Smooth muscle cell (in vitro differentiated cells): ENCODE results near the gene ARHGAP20. TPM values are rescaled to one million over a fixed set of nuclear protein-coding genes. Genes with fewer than 3 reads are reported as not detected.

Experiments
- DNase-seq: peaks from one replicate; lab custom pipeline; 2025; ENCODE audit not compliant: unreplicated experiment; lab: John Stamatoyannopoulos, UW
- H2AFZ ChIP-seq: fragments of 200-600 bp; sonication (generic); 2 replicates; pipeline ENCODE4 v1.6.0; 2016; ENCODE audit warnings: antibody characterized with exemption, low read depth, mild to moderate bottlenecking
- H3F3A ChIP-seq: fragments of 200-600 bp; sonication (generic); 2 replicates; pipeline ENCODE4 v1.6.0; 2017; ENCODE audit warnings: antibody characterized with exemption, low read depth
- H3K27ac ChIP-seq: fragments of 200-600 bp; sonication (generic); 2 replicates; pipeline ENCODE4 v1.5.1; 2016; ENCODE audit warnings: low read depth, mild to moderate bottlenecking
- H3K27me3 ChIP-seq: fragments of 200-600 bp; sonication (generic); 2 replicates; pipeline ENCODE4 v1.6.1; 2016; ENCODE audit warnings: low read depth, mild to moderate bottlenecking
- H3K36me3 ChIP-seq: fragments of 200-600 bp; sonication (generic); 2 replicates; pipeline ENCODE4 v1.5.1; 2016; ENCODE audit warnings: low read depth
- H3K4me1 ChIP-seq: fragments of 200-600 bp; sonication (generic); 2 replicates; pipeline ENCODE4 v1.5.1; 2016; ENCODE audit warnings: low read depth
- H3K4me2 ChIP-seq: fragments of 200-600 bp; sonication (generic); 2 replicates; pipeline ENCODE4 v1.6.0; 2016; ENCODE audit warnings: mild to moderate bottlenecking
- H3K4me3 ChIP-seq: fragments of 200-600 bp; sonication (generic); 2 replicates; pipeline ENCODE4 v1.5.1; 2016; ENCODE audit warnings: mild to moderate bottlenecking
- H3K79me2 ChIP-seq: fragments of 200-600 bp; sonication (generic); 2 replicates; pipeline ENCODE4 v1.6.0; 2016; ENCODE audit warnings: low read depth, mild to moderate bottlenecking
- H3K9ac ChIP-seq: fragments of 200-600 bp; sonication (generic); 2 replicates; pipeline ENCODE4 v1.6.0; 2016; ENCODE audit warnings: low read depth
- H3K9me3 ChIP-seq: fragments of 200-600 bp; sonication (generic); replicated peaks from 2 replicates; pipeline ENCODE4 v1.5.1; 2016; ENCODE audit warnings: low read depth
- H4K20me1 ChIP-seq: fragments of 200-600 bp; sonication (generic); 2 replicates; pipeline ENCODE4 v1.6.0; 2016; ENCODE audit warnings: low read depth
- WGBS: methylation state at CpG from one replicate; pipeline ENCODE4 v1.1.7; 2016; ENCODE audit warnings: low lambda C conversion rate; 5-methylcytosine and 5-hydroxymethylcytosine counted together
- polyA plus RNA-seq: library from polyadenylated mRNA; unstranded; fragments of >200 nt; fragmentation: Nextera tagmentation; extraction: Ambion mirVana; gene quantifications from 2 replicates; pipeline ENCODE4 v1.2.1, GENCODE V29; 2016
- total RNA-seq: library from RNA; depleted of rRNA; stranded (reverse); fragments of >200 nt; gene quantifications from 2 replicates; pipeline ENCODE4 v1.2.3, GENCODE V29; 2014
- TF ChIP-seq, protein P1 (sequence below): fragments of 200-600 bp; sonication (generic); IDR thresholded peaks from 2 replicates; pipeline ENCODE4 v1.5.1; 2017; ENCODE audit warnings: borderline replicate concordance, mild to moderate bottlenecking, antibody characterized with exemption; ENCODE audit not compliant: insufficient read depth, poor library complexity, severe bottlenecking

ARHGAP20 gene
- total and polyA plus RNA-seq, 2 experiments from 2014 or later: 0.33 to 1.6 TPM

DNA sequence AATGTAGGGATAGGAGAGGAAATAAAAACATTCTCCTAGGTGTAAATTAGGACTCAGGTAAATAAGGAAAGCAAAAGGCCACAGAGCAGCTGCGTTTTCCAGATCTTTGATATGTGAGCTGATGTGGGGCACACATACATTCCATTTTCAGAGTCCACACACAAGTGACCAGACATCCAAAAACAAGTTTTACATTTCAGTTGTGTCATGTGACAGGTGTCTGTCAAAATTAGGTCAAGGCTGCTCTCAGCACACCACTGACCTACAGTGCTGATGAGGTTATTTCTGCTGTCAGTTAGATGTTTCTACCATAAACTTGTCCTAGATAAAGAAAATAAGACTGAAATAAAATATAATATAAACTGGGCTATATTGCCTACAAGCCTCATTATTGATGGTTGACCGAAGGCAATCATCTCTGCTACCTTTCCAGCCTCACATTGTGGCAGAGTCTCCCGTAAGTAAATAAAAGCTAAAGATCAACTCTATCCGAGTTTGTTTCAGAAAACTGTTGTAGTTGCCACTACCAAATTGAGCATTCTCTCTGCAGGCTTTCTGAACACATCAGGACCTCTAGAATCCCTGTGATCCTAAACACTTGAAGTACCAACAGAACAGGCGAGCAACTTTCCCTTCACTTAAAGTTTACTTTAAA is 7.9 kb downstream of the ARHGAP20 start:
- Histone ChIP-seq H3K27ac (no peak overlapping the region), H3F3A (no peaks in the 10 kb centered on the region), H3K79me2 (no peaks in the 10 kb centered on the region), H3K9me3 (no peaks in the 10 kb centered on the region), H3K36me3 (no peaks in the 10 kb centered on the region), H2AFZ (no peak overlapping the region), H3K4me2 (no peak overlapping the region), H3K9ac (no peak overlapping the region), H3K27me3 (peaks cover 29% of the 10 kb centered on the region), H3K4me3 (no peak overlapping the region), H4K20me1 (no peaks in the 10 kb centered on the region), H3K4me1 (no peaks in the 10 kb centered on the region)
- no peak for DNase-seq
- 81% methylated on average over 5 of the region's 5 CpGs for WGBS
- TF ChIP-seq, protein P1, sequence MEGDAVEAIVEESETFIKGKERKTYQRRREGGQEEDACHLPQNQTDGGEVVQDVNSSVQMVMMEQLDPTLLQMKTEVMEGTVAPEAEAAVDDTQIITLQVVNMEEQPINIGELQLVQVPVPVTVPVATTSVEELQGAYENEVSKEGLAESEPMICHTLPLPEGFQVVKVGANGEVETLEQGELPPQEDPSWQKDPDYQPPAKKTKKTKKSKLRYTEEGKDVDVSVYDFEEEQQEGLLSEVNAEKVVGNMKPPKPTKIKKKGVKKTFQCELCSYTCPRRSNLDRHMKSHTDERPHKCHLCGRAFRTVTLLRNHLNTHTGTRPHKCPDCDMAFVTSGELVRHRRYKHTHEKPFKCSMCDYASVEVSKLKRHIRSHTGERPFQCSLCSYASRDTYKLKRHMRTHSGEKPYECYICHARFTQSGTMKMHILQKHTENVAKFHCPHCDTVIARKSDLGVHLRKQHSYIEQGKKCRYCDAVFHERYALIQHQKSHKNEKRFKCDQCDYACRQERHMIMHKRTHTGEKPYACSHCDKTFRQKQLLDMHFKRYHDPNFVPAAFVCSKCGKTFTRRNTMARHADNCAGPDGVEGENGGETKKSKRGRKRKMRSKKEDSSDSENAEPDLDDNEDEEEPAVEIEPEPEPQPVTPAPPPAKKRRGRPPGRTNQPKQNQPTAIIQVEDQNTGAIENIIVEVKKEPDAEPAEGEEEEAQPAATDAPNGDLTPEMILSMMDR: no peak

- Histone ChIP-seq H3K36me3 (no peaks in the 10 kb centered on the region), H3K4me2 (no peak overlapping the region), H3K27ac (no peak overlapping the region), H3K4me3 (no peak overlapping the region), H2AFZ (no peak overlapping the region), H3K9ac (no peak overlapping the region), H3K27me3 (peaks cover 35% of the 10 kb centered on the region), H3F3A (no peaks in the 10 kb centered on the region), H3K9me3 (no peaks in the 10 kb centered on the region), H3K79me2 (no peaks in the 10 kb centered on the region), H3K4me1 (no peaks in the 10 kb centered on the region), H4K20me1 (no peaks in the 10 kb centered on the region)
- TF ChIP-seq, protein P1: no peak
- 88% methylated on average over 4 of the region's 4 CpGs for WGBS
- no peak for DNase-seq
These were observed 20.3 kb downstream of the ARHGAP20 start for GRCh38 chr11:110691926-110692325.

DNA sequence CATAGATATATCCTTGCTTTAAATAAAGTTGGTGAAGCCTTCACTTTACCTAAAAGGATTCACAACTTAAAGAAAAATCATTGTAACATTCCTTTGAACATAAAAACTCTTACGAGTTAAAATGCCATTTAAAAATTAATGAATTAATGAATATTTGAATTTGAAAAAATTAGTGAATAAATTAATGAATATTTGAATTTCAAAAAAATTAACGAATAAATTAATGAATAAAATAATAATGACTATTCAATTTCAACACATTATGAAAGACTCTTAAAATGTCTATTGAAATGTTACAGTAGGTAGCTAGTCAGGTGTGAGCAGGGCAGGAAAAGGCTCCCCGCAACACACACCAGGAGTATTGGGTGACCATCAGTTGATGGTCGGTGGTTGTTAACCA is 22.9 kb downstream of the ARHGAP20 start:
- H3F3A ChIP-seq: no peaks in the 10 kb centered on the region
- no peak overlapping the region for H3K9ac ChIP-seq
- H3K27me3 ChIP-seq: peaks cover 40% of the 10 kb centered on the region
- no peaks in the 10 kb centered on the region for H3K79me2 ChIP-seq
- H3K4me1 ChIP-seq: no peaks in the 10 kb centered on the region
- H3K4me3 ChIP-seq: no peak overlapping the region
- H3K27ac ChIP-seq: no peak overlapping the region
- no peaks in the 10 kb centered on the region for H3K36me3 ChIP-seq
- H3K4me2 ChIP-seq: no peak overlapping the region
- H2AFZ ChIP-seq: no peak overlapping the region
- no peak for DNase-seq
- H4K20me1 ChIP-seq: no peaks in the 10 kb centered on the region
- WGBS: 92% methylated on average over 4 of the region's 4 CpGs
- H3K9me3 ChIP-seq: no peaks in the 10 kb centered on the region
- TF ChIP-seq, protein P1: no peak
